HepG2 (cell line): ENCODE results near the gene SERINC5. TPM values are rescaled to one million over a fixed set of nuclear protein-coding genes. Genes with fewer than 3 reads are reported as not detected.

Source experiments
- AGO1 ChIP-seq: fragments of 200-400 bp; formaldehyde crosslinking; IDR thresholded peaks from 2 replicates; pipeline ENCODE4 v1.6.1; 2017; ENCODE audit warnings: mild to moderate bottlenecking, low read depth, low read length, moderate library complexity; ENCODE audit not compliant: poor library complexity, severe bottlenecking
- DNMT3B ChIP-seq: conservative IDR thresholded peaks from 2 replicates; pipeline ENCODE4 v1.6.1; 2016; ENCODE audit warnings: missing biosample characterization, control low read depth
- DR1 ChIP-seq: sonication (generic); formaldehyde crosslinking; IDR thresholded peaks from 2 replicates; pipeline ENCODE4 v1.8.0; 2021; ENCODE audit warnings: mild to moderate bottlenecking, missing genetic modification reagents, inconsistent platforms
- ETV6 ChIP-seq: sonication (generic); formaldehyde crosslinking; conservative IDR thresholded peaks from 2 replicates; pipeline ENCODE4 v1.4.0; 2020; ENCODE audit warnings: missing genetic modification reagents
- HNF4G ChIP-seq, 2 experiments: sonication (generic) in 1 of 2; formaldehyde crosslinking in 1 of 2; IDR thresholded peaks; 2 replicates each; pipeline versions ENCODE4 v1.4.0 to v1.6.1; 2011 to 2020; ENCODE audit warnings: borderline replicate concordance in 2 of 2, low read depth in 2 of 2, mild to moderate bottlenecking in 2 of 2, low read length in 1 of 2, missing genetic modification reagents in 1 of 2, moderate library complexity in 1 of 2
- HNRNPLL ChIP-seq: fragments of 200-400 bp; formaldehyde crosslinking; IDR thresholded peaks from 2 replicates; pipeline ENCODE4 v1.6.1; 2017; ENCODE audit warnings: mild to moderate bottlenecking, low read depth, low read length; ENCODE audit not compliant: poor library complexity, severe bottlenecking
- KLF15 ChIP-seq: sonication (generic); formaldehyde crosslinking; IDR thresholded peaks from 2 replicates; pipeline ENCODE4 v1.8.1; 2023; ENCODE audit warnings: borderline replicate concordance, mild to moderate bottlenecking, inconsistent platforms, missing genetic modification reagents, mixed read lengths
- NCOA1 ChIP-seq: sonication (generic); formaldehyde crosslinking; IDR thresholded peaks from 2 replicates; pipeline ENCODE4 v1.9.0; 2021; ENCODE audit warnings: missing genetic modification reagents
- NFKBIZ ChIP-seq: IDR thresholded peaks from 2 replicates; pipeline ENCODE4 v1.6.1; 2018; ENCODE audit warnings: missing genetic modification reagents, missing compliant biosample characterization
- NR2F2 ChIP-seq: IDR thresholded peaks from 2 replicates; pipeline ENCODE4 v1.6.1; 2012; ENCODE audit warnings: low read depth, inconsistent platforms, borderline replicate concordance
- RAD21 ChIP-seq: fragments of 450-650 bp; formaldehyde crosslinking; IDR thresholded peaks from 2 replicates; pipeline ENCODE4 v1.5.0; 2020; ENCODE audit warnings: mild to moderate bottlenecking
- RNF219 ChIP-seq: sonication (generic); formaldehyde crosslinking; IDR thresholded peaks from 2 replicates; pipeline ENCODE4 v1.5.0; 2020; ENCODE audit warnings: mild to moderate bottlenecking, missing genetic modification reagents
- ZBTB2 ChIP-seq: sonication (generic); formaldehyde crosslinking; IDR thresholded peaks from 2 replicates; pipeline ENCODE4 v1.8.0; 2022; ENCODE audit warnings: low read depth, missing genetic modification reagents
- ZBTB25 ChIP-seq: IDR thresholded peaks from 2 replicates; pipeline ENCODE4 v1.6.1; 2018; ENCODE audit warnings: missing genetic modification reagents
- ZBTB42 ChIP-seq: sonication (generic); formaldehyde crosslinking; IDR thresholded peaks from 2 replicates; pipeline ENCODE4 v1.5.0; 2020; ENCODE audit warnings: mild to moderate bottlenecking, missing genetic modification reagents
- ZBTB7B ChIP-seq: sonication (generic); formaldehyde crosslinking; IDR thresholded peaks from 2 replicates; pipeline ENCODE4 v1.4.0; 2020; ENCODE audit warnings: missing genetic modification reagents
- ZFP62 ChIP-seq: sonication (generic); formaldehyde crosslinking; IDR thresholded peaks from 2 replicates; pipeline ENCODE4 v1.4.0; 2020; ENCODE audit warnings: missing genetic modification reagents
- ZNF143 ChIP-seq: sonication (generic); formaldehyde crosslinking; IDR thresholded peaks from 2 replicates; pipeline ENCODE4 v1.4.0; 2020; ENCODE audit warnings: missing genetic modification reagents
- ZNF460 ChIP-seq: sonication (generic); formaldehyde crosslinking; IDR thresholded peaks from 2 replicates; pipeline ENCODE4 v1.5.1; 2020; ENCODE audit warnings: missing genetic modification reagents, mild to moderate bottlenecking, borderline replicate concordance
- ZNF629 ChIP-seq: sonication (generic); formaldehyde crosslinking; conservative IDR thresholded peaks from 2 replicates; pipeline ENCODE4 v1.5.0; 2020; ENCODE audit warnings: missing genetic modification reagents
- ZNF775 ChIP-seq: sonication (generic); formaldehyde crosslinking; IDR thresholded peaks from 2 replicates; pipeline ENCODE4 v1.4.0; 2020; ENCODE audit warnings: missing genetic modification reagents, mild to moderate bottlenecking, moderate library complexity, borderline replicate concordance
- ZNF790 ChIP-seq: sonication (generic); formaldehyde crosslinking; IDR thresholded peaks from 2 replicates; pipeline ENCODE4 v1.8.0; 2022; ENCODE audit warnings: missing genetic modification reagents, mild to moderate bottlenecking, borderline replicate concordance
- ZSCAN5A ChIP-seq: sonication (generic); formaldehyde crosslinking; IDR thresholded peaks from 2 replicates; pipeline ENCODE4 v1.8.0; 2022; ENCODE audit warnings: mild to moderate bottlenecking, missing genetic modification reagents, borderline replicate concordance
- polyA plus RNA-seq, 8 experiments: library from polyadenylated mRNA; depleted of rRNA in 3 of 8; stranded (reverse) in 7 of 8; unstranded in 1 of 8; fragments of >200 nt; fragmentation: Illumina TruSeq in 4 of 8; extraction: Trizol in 4 of 8; gene quantifications; 2 replicates each; pipeline versions ENCODE4 v1.2.1 to v1.2.3, GENCODE V29; 2011 to 2016; ENCODE audit warnings: low read depth in 4 of 8, missing spikeins in 1 of 8, mixed read lengths in 1 of 8; ENCODE audit not compliant: insufficient read depth in 1 of 8
- total RNA-seq, 5 experiments: library from RNA; depleted of rRNA; stranded (reverse); fragments of >200 nt; fragmentation: Illumina TruSeq; extraction: Trizol; gene quantifications; 2 replicates each; pipeline ENCODE4 v1.2.3, GENCODE V29; 2016; ENCODE audit warnings: low read depth in 1 of 5

SERINC5 gene
- total and polyA plus RNA-seq, 2 of the 13 experiments (the other 11 are each of a cell fraction or from before 2014, with no cell fraction given): 17.3 to 22.8 TPM

- no peak; the same call in 1 of the 2 replicates for TF ChIP-seq KLF15 (CRISPR knock-in tag)
- TF ChIP-seq ZFP62 (CRISPR knock-in tag): no peak
- TF ChIP-seq DNMT3B (CRISPR knock-in tag): no peak; the same call in 1 of the 2 replicates
- peak; percentile 87 for TF ChIP-seq ZBTB7B
- TF ChIP-seq RNF219 (CRISPR knock-in tag): no peak
- peak; percentile 12; the same call in 1 of the 2 replicates for TF ChIP-seq RAD21 (CRISPR knock-in tag)
- 0 out of 2 replicates have a peak, but pooled peaks have one; percentile 50 for TF ChIP-seq ZBTB42 (CRISPR knock-in tag)
- TF ChIP-seq AGO1: no peak
- no peak for TF ChIP-seq ETV6
- TF ChIP-seq DR1: peak; percentile 53; the same call in 1 of the 2 replicates
- TF ChIP-seq ZBTB25 (CRISPR knock-in tag): no peak
- peak; percentile 66 for TF ChIP-seq NCOA1
- no peak for TF ChIP-seq HNRNPLL
- peak; percentile 27; the same call in 1 of the 2 replicates for TF ChIP-seq ZNF775 (CRISPR knock-in tag)
- TF ChIP-seq ZNF460: no peak
- TF ChIP-seq HNF4G (IDR thresholded peaks at IDR 0.05; ENCODE audit: borderline replicate concordance, low read depth, low read length): no peak
- no peak for TF ChIP-seq HNF4G (CRISPR knock-in tag; IDR thresholded peaks at IDR 0.05; ENCODE audit: borderline replicate concordance, low read depth)
- peak; percentile 50 for TF ChIP-seq NFKBIZ
- TF ChIP-seq ZBTB2 (CRISPR knock-in tag): no peak
- peak; percentile 75; the same call in 1 of the 2 replicates for TF ChIP-seq ZSCAN5A (CRISPR knock-in tag)
- no peak for TF ChIP-seq NR2F2
- no peak for TF ChIP-seq ZNF790
- no peak for TF ChIP-seq ZNF143 (CRISPR knock-in tag)
- no peak for TF ChIP-seq ZNF629
These were observed at the start of gene SERINC5 (continued) for GRCh38 chr5:80255811-80256712.
